ENCODE data around the gene CALHM2. TPM values are rescaled to one million over a fixed set of nuclear protein-coding genes. Genes with fewer than 3 reads are reported as not detected.

CALHM2 gene
- total RNA-seq, 1 experiment from 2014 or later: not detected

DNA sequence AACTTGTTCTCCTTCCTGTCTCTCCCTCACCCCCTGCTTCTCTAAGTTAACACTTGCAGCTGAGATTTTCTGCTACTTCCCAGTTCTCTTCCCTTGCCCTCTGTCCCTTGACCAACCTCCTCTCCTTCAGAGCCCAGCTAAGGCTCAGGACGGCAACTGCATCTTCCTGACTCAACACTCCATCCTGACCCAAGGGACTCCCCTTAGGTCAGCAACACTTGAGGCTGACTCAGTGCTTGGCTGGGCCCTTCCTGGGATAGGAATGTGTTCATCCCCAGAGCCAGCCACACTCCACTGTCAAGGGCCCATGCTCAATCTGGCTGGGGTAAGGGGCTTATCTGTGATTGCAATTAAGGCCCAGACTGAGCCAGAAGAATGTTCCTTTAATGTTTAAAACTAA, 3.4 kb downstream of the CALHM2 start:
- no peak overlapping the region for H3K4me3 Mint-ChIP-seq
- DNase-seq: no peak
- Histone ChIP-seq H2BK12ac (ENCODE audit: insufficient read length, low read depth, low read length) (no peak overlapping the region), H2BK120ac (ENCODE audit: low read depth, low read length, poor library complexity, severe bottlenecking) (no peak overlapping the region), H3K9ac (ENCODE audit: extremely low read depth, insufficient read length, low read length) (no peak overlapping the region), H3K4me2 (ENCODE audit: insufficient read depth, insufficient read length, low read length) (no peak overlapping the region), H2BK15ac (ENCODE audit: low read depth, low read length) (no peak overlapping the region), H3K23ac (ENCODE audit: insufficient read length, low read depth, low read length) (no peak overlapping the region), H2AFZ (ENCODE audit: low read length) (no peak overlapping the region), H3K79me2 (ENCODE audit: insufficient read depth, low read length) (no peaks in the 10 kb centered on the region), H4K20me1 (ENCODE audit: control insufficient read depth, insufficient read depth, insufficient read length) (no peaks in the 10 kb centered on the region), H3K56ac (ENCODE audit: insufficient read length, low read depth, low read length) (no peak overlapping the region), H3K4ac (ENCODE audit: low read depth, low read length) (no peak overlapping the region), H3K27ac (ENCODE audit: insufficient read length, low read depth, low read length) (no peak overlapping the region), H4K8ac (replicated peaks; ENCODE audit: insufficient read length, low read depth, low read length) (no peak overlapping the region), H3T11ph (ENCODE audit: low read length) (no peak overlapping the region), H3K18ac (ENCODE audit: insufficient read length, low read depth, low read length) (no peak overlapping the region), H3K23me2 (ENCODE audit: insufficient read length, low read depth, low read length, poor library complexity, severe bottlenecking) (no peaks in the 10 kb centered on the region), H3K27me3 (ENCODE audit: insufficient read depth, low read length) (no peaks in the 10 kb centered on the region), H4K91ac (ENCODE audit: insufficient read length, low read depth, low read length) (no peak overlapping the region), H2AK5ac (ENCODE audit: insufficient read length, low read length) (no peak overlapping the region), H3K14ac (ENCODE audit: insufficient read depth, low read length) (no peak overlapping the region), H3K9me3 (ENCODE audit: control insufficient read depth, low read depth, low read length) (no peaks in the 10 kb centered on the region), H2BK5ac (ENCODE audit: insufficient read length, low read length) (no peak overlapping the region), H3K79me1 (ENCODE audit: insufficient read depth, low read depth, low read length, poor library complexity, severe bottlenecking) (no peaks in the 10 kb centered on the region), H4K5ac (ENCODE audit: insufficient read length, low read depth, low read length) (no peak overlapping the region), H2BK20ac (ENCODE audit: low read depth, low read length, poor library complexity, severe bottlenecking) (no peak overlapping the region), H3K4me1 (ENCODE audit: insufficient read depth, low read length) (no peaks in the 10 kb centered on the region)
- peaks cover 23 to 53% (median 47%) of the 10 kb centered on the region in 3 experiments for H3K36me3 Mint-ChIP-seq (ENCODE audit: insufficient read depth in 1 of 3, low read depth in 3 of 3)
- H3K9me3 Mint-ChIP-seq: no peaks in the 10 kb centered on the region
- TF ChIP-seq, protein P1, sequence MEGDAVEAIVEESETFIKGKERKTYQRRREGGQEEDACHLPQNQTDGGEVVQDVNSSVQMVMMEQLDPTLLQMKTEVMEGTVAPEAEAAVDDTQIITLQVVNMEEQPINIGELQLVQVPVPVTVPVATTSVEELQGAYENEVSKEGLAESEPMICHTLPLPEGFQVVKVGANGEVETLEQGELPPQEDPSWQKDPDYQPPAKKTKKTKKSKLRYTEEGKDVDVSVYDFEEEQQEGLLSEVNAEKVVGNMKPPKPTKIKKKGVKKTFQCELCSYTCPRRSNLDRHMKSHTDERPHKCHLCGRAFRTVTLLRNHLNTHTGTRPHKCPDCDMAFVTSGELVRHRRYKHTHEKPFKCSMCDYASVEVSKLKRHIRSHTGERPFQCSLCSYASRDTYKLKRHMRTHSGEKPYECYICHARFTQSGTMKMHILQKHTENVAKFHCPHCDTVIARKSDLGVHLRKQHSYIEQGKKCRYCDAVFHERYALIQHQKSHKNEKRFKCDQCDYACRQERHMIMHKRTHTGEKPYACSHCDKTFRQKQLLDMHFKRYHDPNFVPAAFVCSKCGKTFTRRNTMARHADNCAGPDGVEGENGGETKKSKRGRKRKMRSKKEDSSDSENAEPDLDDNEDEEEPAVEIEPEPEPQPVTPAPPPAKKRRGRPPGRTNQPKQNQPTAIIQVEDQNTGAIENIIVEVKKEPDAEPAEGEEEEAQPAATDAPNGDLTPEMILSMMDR (conservative IDR thresholded peaks at IDR 0.05): no peak
- H3K27me3 Mint-ChIP-seq (ENCODE audit: low read depth): no peaks in the 10 kb centered on the region
- peaks cover 4 to 11% of the 10 kb centered on the region in 2 experiments; a peak in 3 of 4 replicates for H3K4me1 Mint-ChIP-seq
- H3K27ac Mint-ChIP-seq: peak overlapping the region in 1 of 3 experiments; percentile 73; a peak in 2 of 7 replicates
- WGBS (ENCODE audit: extremely low coverage, insufficient read length, low lambda C conversion rate): no CpG with 5 or more reads among the region's 1 CpG

All from H9 (cell line).